ENCODE measurements around the gene ZBTB34.

The ZBTB34 gene

GRCh38 chr9:126914458-126915280 is 54.2 kb downstream of the ZBTB34 start, which contains the start of gene RALGPS1:
TSS of gene RALGPS1 (plus strand) at chr9:126914782. CDS start at chr9:126962290, 47,508 bp downstream.
- H3K4me3 ChIP-seq (ENCODE audit: low read depth, low read length) = peak within 1 kb of the TSS; percentile 36
- DNase-seq (ENCODE audit: low read depth) = peak; percentile 78
- TF ChIP-seq, protein P1, sequence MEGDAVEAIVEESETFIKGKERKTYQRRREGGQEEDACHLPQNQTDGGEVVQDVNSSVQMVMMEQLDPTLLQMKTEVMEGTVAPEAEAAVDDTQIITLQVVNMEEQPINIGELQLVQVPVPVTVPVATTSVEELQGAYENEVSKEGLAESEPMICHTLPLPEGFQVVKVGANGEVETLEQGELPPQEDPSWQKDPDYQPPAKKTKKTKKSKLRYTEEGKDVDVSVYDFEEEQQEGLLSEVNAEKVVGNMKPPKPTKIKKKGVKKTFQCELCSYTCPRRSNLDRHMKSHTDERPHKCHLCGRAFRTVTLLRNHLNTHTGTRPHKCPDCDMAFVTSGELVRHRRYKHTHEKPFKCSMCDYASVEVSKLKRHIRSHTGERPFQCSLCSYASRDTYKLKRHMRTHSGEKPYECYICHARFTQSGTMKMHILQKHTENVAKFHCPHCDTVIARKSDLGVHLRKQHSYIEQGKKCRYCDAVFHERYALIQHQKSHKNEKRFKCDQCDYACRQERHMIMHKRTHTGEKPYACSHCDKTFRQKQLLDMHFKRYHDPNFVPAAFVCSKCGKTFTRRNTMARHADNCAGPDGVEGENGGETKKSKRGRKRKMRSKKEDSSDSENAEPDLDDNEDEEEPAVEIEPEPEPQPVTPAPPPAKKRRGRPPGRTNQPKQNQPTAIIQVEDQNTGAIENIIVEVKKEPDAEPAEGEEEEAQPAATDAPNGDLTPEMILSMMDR (IDR thresholded peaks at IDR 0.05; ENCODE audit: low read depth, low read length, missing control alignments) = no peak
- in situ Hi-C loops (cut with HindIII; ENCODE audit: low sequenced_read_pairs) = no loop called here

- no peak for DNase-seq (ENCODE audit: low read depth)
- in situ Hi-C loops (cut with HindIII; ENCODE audit: low sequenced_read_pairs) = no loop called here
- TF ChIP-seq, protein P1 (IDR thresholded peaks at IDR 0.05; ENCODE audit: low read depth, low read length, missing control alignments) = no peak
- H3K4me3 ChIP-seq (ENCODE audit: low read depth, low read length) = peak overlapping the region; percentile 36
Measured at GRCh38 chr9:126915281-126915816, 54.9 kb downstream of the ZBTB34 start.

DNA sequence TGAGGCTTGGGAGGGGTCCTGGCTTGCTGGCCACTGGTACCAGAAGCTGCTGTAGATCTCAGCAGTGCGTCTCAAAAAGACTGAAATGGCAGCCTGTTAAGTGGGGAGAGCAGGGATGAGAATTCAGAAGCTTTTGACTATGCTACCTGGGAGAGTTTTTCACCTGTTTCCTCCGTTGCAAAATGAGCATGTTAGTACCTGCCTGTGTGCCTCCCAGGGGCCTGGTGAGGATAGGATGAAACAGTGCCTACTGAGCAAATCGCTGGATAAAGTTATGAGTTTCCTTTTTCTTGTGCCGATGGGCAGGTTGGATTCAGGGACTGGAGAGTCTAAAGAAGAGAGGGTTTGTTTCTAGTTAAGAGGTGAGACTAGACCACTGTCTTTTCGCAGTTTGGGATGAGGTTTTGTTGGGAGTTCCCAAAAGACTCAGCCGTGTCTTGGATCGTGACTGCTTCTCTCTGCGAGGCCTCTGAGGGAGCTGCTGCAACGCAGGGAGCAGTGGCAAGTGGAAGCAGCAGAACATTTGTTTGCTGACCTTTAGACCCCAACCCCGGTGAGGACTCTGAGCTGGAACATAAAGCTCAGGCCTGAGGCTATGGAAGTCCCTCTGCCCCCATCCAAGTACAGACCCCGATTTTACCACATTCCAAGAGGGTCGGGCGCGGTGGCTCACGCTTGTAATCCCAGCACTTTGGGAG is 55.6 kb downstream of the ZBTB34 start:
- DNase-seq (ENCODE audit: low read depth) = no peak
- in situ Hi-C loops (cut with HindIII; ENCODE audit: low sequenced_read_pairs) = no loop called here
- no peak overlapping the region for H3K4me3 ChIP-seq (ENCODE audit: low read depth, low read length)
- TF ChIP-seq, protein P1 (IDR thresholded peaks at IDR 0.05; ENCODE audit: low read depth, low read length, missing control alignments) = no peak

DNA sequence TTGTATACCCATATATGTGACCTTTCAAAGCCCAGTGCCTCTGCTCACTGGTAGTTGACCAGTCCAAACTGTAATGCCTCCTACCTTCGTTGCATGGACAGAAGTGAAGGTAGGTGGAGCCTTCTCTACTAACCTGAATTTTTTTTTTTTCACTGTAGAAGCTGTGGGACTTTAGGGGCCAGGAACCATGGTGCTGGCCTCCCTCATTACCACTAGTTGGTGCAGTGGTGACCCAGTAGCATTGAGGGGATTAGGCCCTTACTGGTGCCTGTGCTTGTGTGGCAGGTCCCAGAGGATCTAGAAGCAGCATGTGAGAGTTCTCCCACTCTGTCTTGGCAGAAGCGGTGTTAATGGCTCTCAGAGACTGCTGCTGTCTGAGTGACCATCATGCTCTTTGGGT is 56.5 kb downstream of the ZBTB34 start:
- TF ChIP-seq, protein P1 (IDR thresholded peaks at IDR 0.05; ENCODE audit: low read depth, low read length, missing control alignments) = no peak
- no peak overlapping the region for H3K4me3 ChIP-seq (ENCODE audit: low read depth, low read length)
- no peak for DNase-seq (ENCODE audit: low read depth)
- in situ Hi-C loops (cut with HindIII; ENCODE audit: low sequenced_read_pairs) = no loop called here

DNA sequence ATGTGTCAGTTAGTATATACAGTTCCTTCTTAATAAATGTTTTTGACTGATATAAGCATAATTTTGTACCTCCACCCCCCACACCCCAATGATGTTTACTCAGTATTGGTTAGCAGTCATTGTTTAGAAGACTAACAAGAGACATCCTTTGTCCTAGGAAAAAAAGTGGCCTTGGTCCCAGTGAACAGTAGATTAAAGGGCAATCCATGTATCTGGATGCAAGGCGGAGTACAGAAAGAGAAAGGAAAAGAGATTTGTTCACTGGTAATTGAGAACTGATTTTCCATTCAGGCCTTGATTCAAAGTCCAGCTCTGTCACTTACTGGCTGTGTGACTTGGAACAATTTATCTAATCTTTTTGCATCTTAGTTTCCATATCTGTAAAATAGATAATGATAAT is 58.8 kb downstream of the ZBTB34 start:
- TF ChIP-seq, protein P1 (IDR thresholded peaks at IDR 0.05; ENCODE audit: low read depth, low read length, missing control alignments) = no peak
- H3K4me3 ChIP-seq (ENCODE audit: low read depth, low read length) = no peak overlapping the region
- no peak for DNase-seq (ENCODE audit: low read depth)
- in situ Hi-C loops (cut with HindIII; ENCODE audit: low sequenced_read_pairs) = no loop called here

DNA sequence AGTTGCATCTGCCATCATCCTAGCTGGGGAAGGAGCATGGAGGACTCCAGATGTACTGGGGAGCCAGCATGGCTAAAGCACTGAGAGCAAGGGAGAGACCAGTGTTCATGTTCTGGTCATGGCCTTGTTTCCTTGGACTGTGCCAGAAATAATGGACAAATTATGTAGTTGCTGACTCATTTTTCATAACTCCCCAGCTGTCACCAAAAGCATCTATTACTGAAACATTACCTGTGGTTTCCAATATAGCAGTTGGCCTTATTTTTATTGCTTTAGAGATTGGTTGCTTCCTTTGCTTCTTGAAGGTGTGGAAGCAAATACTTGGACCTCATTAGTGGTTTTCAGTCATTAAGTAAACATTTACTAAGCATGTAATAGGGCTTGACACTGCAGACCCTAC is 65.4 kb downstream of the ZBTB34 start:
- DNase-seq (ENCODE audit: low read depth) = no peak
- in situ Hi-C loops (cut with HindIII; ENCODE audit: low sequenced_read_pairs) = no loop called here
- TF ChIP-seq, protein P1 (IDR thresholded peaks at IDR 0.05; ENCODE audit: low read depth, low read length, missing control alignments) = no peak
- H3K4me3 ChIP-seq (ENCODE audit: low read depth, low read length) = no peak overlapping the region

Measured in astrocyte of the cerebellum (primary cell).